Endodermal cell (in vitro differentiated cells): ENCODE results near the gene HORMAD2. TPM values are rescaled to one million over a fixed set of nuclear protein-coding genes. Genes with fewer than 3 reads are reported as not detected.

Source experiments
- DNase-seq: peaks from one replicate; pipeline ENCODE4 v3.0.0-alpha.2; 2017
- H3K27ac ChIP-seq: 2 replicates; pipeline ENCODE4 v1.5.1; 2013; ENCODE audit warnings: mild to moderate bottlenecking, low read depth, low read length, moderate library complexity
- H3K27me3 ChIP-seq: 2 replicates; pipeline ENCODE4 v1.6.1; 2013; ENCODE audit warnings: mild to moderate bottlenecking, low read length, moderate library complexity; ENCODE audit not compliant: insufficient read depth, control insufficient read depth, poor library complexity, severe bottlenecking
- H3K36me3 ChIP-seq: 2 replicates; pipeline ENCODE4 v1.7.0; 2013; ENCODE audit warnings: mild to moderate bottlenecking, low read length, moderate library complexity; ENCODE audit not compliant: control insufficient read depth, insufficient read depth
- H3K4me1 ChIP-seq: one replicate; pipeline ENCODE4 v1.7.0; 2013; ENCODE audit warnings: low read length; ENCODE audit not compliant: control insufficient read depth, insufficient read depth
- H3K4me3 ChIP-seq: 2 replicates; pipeline ENCODE4 v1.5.1; 2013; ENCODE audit warnings: mild to moderate bottlenecking, low read length, moderate library complexity
- H3K9ac ChIP-seq: 2 replicates; pipeline ENCODE4 v1.6.1; 2013; ENCODE audit warnings: mild to moderate bottlenecking, low read length, moderate library complexity; ENCODE audit not compliant: poor library complexity, severe bottlenecking; ENCODE audit errors: extremely low read depth
- H3K9me3 ChIP-seq: 2 replicates; pipeline ENCODE4 v1.6.1; 2013; ENCODE audit warnings: mild to moderate bottlenecking, low read length, moderate library complexity; ENCODE audit not compliant: control insufficient read depth
- H3K27ac Mint-ChIP-seq: 2 replicates; pipeline ENCODE4 v1.8.0; 2020; ENCODE audit warnings: mixed read lengths
- H3K27me3 Mint-ChIP-seq: 2 replicates; pipeline ENCODE4 v1.8.0; 2021; ENCODE audit warnings: mild to moderate bottlenecking, mixed read lengths; ENCODE audit not compliant: insufficient read depth
- H3K36me3 Mint-ChIP-seq: 2 replicates; pipeline ENCODE4 v1.8.0; 2020; ENCODE audit warnings: low read depth, mixed read lengths
- H3K4me1 Mint-ChIP-seq: 2 replicates; pipeline ENCODE4 v1.8.0; 2020; ENCODE audit warnings: mixed read lengths
- H3K4me3 Mint-ChIP-seq: 2 replicates; pipeline ENCODE4 v1.8.0; 2020; ENCODE audit warnings: mild to moderate bottlenecking, moderate library complexity, mixed read lengths
- H3K9me3 Mint-ChIP-seq: 2 replicates; pipeline ENCODE4 v1.8.0; 2020; ENCODE audit warnings: mild to moderate bottlenecking, mixed read lengths
- CTCF ChIP-seq: fragments of 200-600 bp; sonication (generic); conservative IDR thresholded peaks from 2 replicates; pipeline ENCODE4 v1.5.0; 2021; ENCODE audit warnings: antibody characterized with exemption, mild to moderate bottlenecking
- WGBS, 2 experiments: methylation state at CpG; one replicate each; pipeline versions ENCODE4 v1.1.5 to v1.1.7; 2013; ENCODE audit warnings: missing lambda C conversion rate in 2 of 2, mixed read lengths in 1 of 2; ENCODE audit not compliant: insufficient coverage in 1 of 2, insufficient read length in 1 of 2; 5-methylcytosine and 5-hydroxymethylcytosine counted together
- total RNA-seq, 2 donors: library from RNA; stranded (reverse); fragmentation: NEBNext Ultra II Directional in 1 of 2; extraction: Animal tissue kit (Norgen Biotek cat#: 25700) in 1 of 2; gene quantifications; 2 replicates in 1 of 2; 3 replicates in 1 of 2; pipeline ENCODE4 v1.2.1, GENCODE V29; 2021

Gene HORMAD2
- total RNA-seq, 2 donors from 2014 or later = 0.55 TPM; not detected in 1

- no peaks in the 10 kb centered on the region for H3K9me3 ChIP-seq
- Mint-ChIP-seq H3K4me1 (peaks cover 4% of the 10 kb centered on the region), H3K4me3 (no peak overlapping the region), H3K36me3 (no peaks in the 10 kb centered on the region), H3K27me3 (no peaks in the 10 kb centered on the region), H3K9me3 (no peaks in the 10 kb centered on the region), H3K27ac (no peak overlapping the region)
- no peaks in the 10 kb centered on the region for H3K36me3 ChIP-seq
- no peak overlapping the region for H3K4me3 ChIP-seq
- DNase-seq = no peak
- H3K9ac ChIP-seq = no peak overlapping the region
- no peaks in the 10 kb centered on the region for H3K27me3 ChIP-seq
- H3K27ac ChIP-seq = no peak overlapping the region
- WGBS, 2 experiments = 80 to 94% methylated on average over 3 of the region's 3 CpGs
- no peaks in the 10 kb centered on the region for H3K4me1 ChIP-seq
- TF ChIP-seq CTCF = no peak
These were observed 42.0 kb upstream of the HORMAD2 start for GRCh38 chr22:30038219-30038618.

- no peaks in the 10 kb centered on the region for H3K9me3 ChIP-seq
- 93 to 100% methylated on average over 5 to 11 of the region's 11 CpGs for WGBS, 2 experiments
- no peak overlapping the region for H3K9ac ChIP-seq
- DNase-seq = peak; percentile 43
- TF ChIP-seq CTCF = no peak
- H3K36me3 ChIP-seq = no peaks in the 10 kb centered on the region
- Mint-ChIP-seq H3K36me3 (no peaks in the 10 kb centered on the region), H3K4me1 (peaks cover 4% of the 10 kb centered on the region), H3K27ac (no peak overlapping the region), H3K4me3 (no peak overlapping the region), H3K27me3 (no peaks in the 10 kb centered on the region), H3K9me3 (no peaks in the 10 kb centered on the region)
- H3K4me1 ChIP-seq = no peaks in the 10 kb centered on the region
- no peaks in the 10 kb centered on the region for H3K27me3 ChIP-seq
- H3K4me3 ChIP-seq = no peak overlapping the region
- H3K27ac ChIP-seq = no peak overlapping the region
These were observed 39.6 kb upstream of the HORMAD2 start for GRCh38 chr22:30040499-30041260.

- H3K4me3 ChIP-seq = no peak overlapping the region
- Mint-ChIP-seq H3K4me3 (no peak overlapping the region), H3K4me1 (peaks cover 4% of the 10 kb centered on the region), H3K36me3 (peaks cover 2% of the 10 kb centered on the region), H3K9me3 (no peaks in the 10 kb centered on the region), H3K27me3 (no peaks in the 10 kb centered on the region), H3K27ac (no peak overlapping the region)
- H3K27ac ChIP-seq = no peak overlapping the region
- TF ChIP-seq CTCF = no peak
- H3K9ac ChIP-seq = no peak overlapping the region
- H3K9me3 ChIP-seq = no peaks in the 10 kb centered on the region
- DNase-seq = peak; percentile 28
- no peaks in the 10 kb centered on the region for H3K27me3 ChIP-seq
- H3K4me1 ChIP-seq = no peaks in the 10 kb centered on the region
- 80 to 83% methylated on average over 2 of the region's 2 CpGs for WGBS, 2 experiments
- H3K36me3 ChIP-seq = no peaks in the 10 kb centered on the region
These were observed 38.8 kb upstream of the HORMAD2 start for GRCh38 chr22:30041475-30041874.
